HEK293T (cell line): Measurements from ENCODE around the gene SNAP91.

Source experiments
- CTCF ChIA-PET: fragments of 350-600 bp; formaldehyde crosslinking; extraction: SDS; loops from one replicate; lab custom pipeline; 2021; ENCODE audit warnings: antibody characterized with exemption, inconsistent platforms; lab: Yijun Ruan, JAX
- POLR2A ChIA-PET: fragments of 350-600 bp; formaldehyde crosslinking; extraction: SDS; loops from one replicate; lab custom pipeline; 2020; ENCODE audit warnings: antibody characterized with exemption, inconsistent platforms; lab: Yijun Ruan, JAX
- DNase-seq: peaks from one replicate; pipeline ENCODE4 v3.0.0; 2012; ENCODE audit warnings: mixed read lengths; ENCODE audit errors: extremely low spot score
- ARNT ChIP-seq: fragments of 450-650 bp; IDR thresholded peaks from 2 replicates; pipeline ENCODE4 v1.6.1; 2017; ENCODE audit warnings: mild to moderate bottlenecking
- BHLHE40 ChIP-seq: fragments of 450-650 bp; IDR thresholded peaks from 2 replicates; pipeline ENCODE4 v1.6.1; 2016; ENCODE audit warnings: mild to moderate bottlenecking, moderate library complexity, borderline replicate concordance
- CTBP1 ChIP-seq: fragments of 450-650 bp; IDR thresholded peaks from 2 replicates; pipeline ENCODE4 v1.6.1; 2016; ENCODE audit warnings: borderline replicate concordance
- ELF4 ChIP-seq: fragments of 450-650 bp; IDR thresholded peaks from 2 replicates; pipeline ENCODE4 v1.6.1; 2017; ENCODE audit warnings: antibody characterized with exemption
- FOXA1 ChIP-seq: fragments of 450-650 bp; IDR thresholded peaks from 2 replicates; pipeline ENCODE4 v1.6.1; 2016; ENCODE audit warnings: mild to moderate bottlenecking
- FOXK2 ChIP-seq: fragments of 450-650 bp; IDR thresholded peaks from 2 replicates; pipeline ENCODE4 v1.6.1; 2016; ENCODE audit warnings: mild to moderate bottlenecking
- FOXM1 ChIP-seq: fragments of 450-650 bp; IDR thresholded peaks from 2 replicates; pipeline ENCODE4 v1.6.1; 2017; ENCODE audit warnings: mild to moderate bottlenecking, borderline replicate concordance
- HDGF ChIP-seq: fragments of 450-650 bp; IDR thresholded peaks from 2 replicates; pipeline ENCODE4 v1.6.1; 2017; ENCODE audit warnings: antibody characterized with exemption, borderline replicate concordance
- L3MBTL2 ChIP-seq: fragments of 450-650 bp; conservative IDR thresholded peaks from 2 replicates; pipeline ENCODE4 v1.6.1; 2016; ENCODE audit warnings: mild to moderate bottlenecking
- LEF1 ChIP-seq: fragments of 450-650 bp; IDR thresholded peaks from 2 replicates; pipeline ENCODE4 v1.6.1; 2017; ENCODE audit warnings: mild to moderate bottlenecking, borderline replicate concordance
- NFRKB ChIP-seq: fragments of 450-650 bp; IDR thresholded peaks from 2 replicates; pipeline ENCODE4 v1.6.1; 2016; ENCODE audit warnings: mild to moderate bottlenecking, moderate library complexity
- SP1 ChIP-seq: fragments of 450-650 bp; IDR thresholded peaks from 2 replicates; pipeline ENCODE4 v1.6.1; 2017
- SUZ12 ChIP-seq: fragments of 450-650 bp; IDR thresholded peaks from 2 replicates; pipeline ENCODE4 v1.6.1; 2016; ENCODE audit warnings: mild to moderate bottlenecking
- TARDBP ChIP-seq: fragments of 450-650 bp; IDR thresholded peaks from 2 replicates; pipeline ENCODE4 v1.6.1; 2016
- ZNF384 ChIP-seq: fragments of 450-650 bp; IDR thresholded peaks from 2 replicates; pipeline ENCODE4 v1.6.1; 2016
- TF ChIP-seq, protein P1 (sequence below): fragments of 450-650 bp; IDR thresholded peaks from 2 replicates; pipeline ENCODE4 v1.6.1; 2016

Gene SNAP91

DNA sequence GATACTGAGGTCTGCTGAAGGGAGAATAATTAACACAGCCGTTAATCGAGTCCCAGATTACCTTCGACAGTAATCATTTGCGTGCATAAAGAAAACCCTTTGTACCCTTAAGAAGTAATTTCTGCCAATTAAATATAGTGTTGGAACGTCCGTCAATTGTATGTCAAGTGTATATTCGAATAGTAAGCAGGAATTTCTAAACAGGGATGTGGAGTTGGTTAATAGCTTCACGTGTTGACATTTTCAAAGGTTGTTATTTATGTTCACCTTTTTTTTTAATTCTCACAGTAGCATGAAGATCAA is 798 bp upstream of the SNAP91 start:
- no peak for TF ChIP-seq CTBP1
- TF ChIP-seq L3MBTL2: no peak
- no peak for DNase-seq
- ChIA-PET POLR2A (interaction anchor here (1.0 kb wide), 1 partner anchor 14 kb away, joined by 4 read pairs; no protein-coding TSS in a partner anchor), CTCF (interaction anchor here (1.3 kb wide), 1 partner anchor 94 kb away, joined by 4 read pairs; no protein-coding TSS in a partner anchor)

DNA sequence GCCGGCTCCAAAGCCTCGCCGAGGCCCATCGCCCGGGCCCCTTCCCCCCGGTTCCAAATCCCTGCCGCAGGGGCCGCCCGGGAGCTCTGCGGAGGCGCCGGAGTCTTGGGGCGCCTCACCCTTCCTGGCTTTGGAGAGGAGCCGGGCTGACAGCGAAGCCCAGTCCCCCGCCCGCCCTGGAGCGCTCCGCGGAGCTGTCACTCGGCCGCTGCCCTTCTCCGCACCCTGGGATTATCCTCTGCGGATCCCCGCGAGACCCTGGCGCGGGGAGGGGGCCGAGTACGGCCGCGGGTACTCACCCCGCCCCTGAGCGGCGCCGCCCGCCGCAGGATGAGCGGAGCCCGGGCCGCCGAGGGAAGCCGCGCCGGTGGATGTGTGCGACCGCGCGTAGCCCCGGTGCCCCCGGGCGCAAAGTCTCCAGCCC is 343 bp downstream of the SNAP91 start:
- CTCF ChIA-PET: interaction anchor here (0.6 to 1.3 kb wide), 3 partner anchors 15 to 93 kb away, joined by 3 to 4 read pairs (median 3); no protein-coding TSS in a partner anchor

DNA sequence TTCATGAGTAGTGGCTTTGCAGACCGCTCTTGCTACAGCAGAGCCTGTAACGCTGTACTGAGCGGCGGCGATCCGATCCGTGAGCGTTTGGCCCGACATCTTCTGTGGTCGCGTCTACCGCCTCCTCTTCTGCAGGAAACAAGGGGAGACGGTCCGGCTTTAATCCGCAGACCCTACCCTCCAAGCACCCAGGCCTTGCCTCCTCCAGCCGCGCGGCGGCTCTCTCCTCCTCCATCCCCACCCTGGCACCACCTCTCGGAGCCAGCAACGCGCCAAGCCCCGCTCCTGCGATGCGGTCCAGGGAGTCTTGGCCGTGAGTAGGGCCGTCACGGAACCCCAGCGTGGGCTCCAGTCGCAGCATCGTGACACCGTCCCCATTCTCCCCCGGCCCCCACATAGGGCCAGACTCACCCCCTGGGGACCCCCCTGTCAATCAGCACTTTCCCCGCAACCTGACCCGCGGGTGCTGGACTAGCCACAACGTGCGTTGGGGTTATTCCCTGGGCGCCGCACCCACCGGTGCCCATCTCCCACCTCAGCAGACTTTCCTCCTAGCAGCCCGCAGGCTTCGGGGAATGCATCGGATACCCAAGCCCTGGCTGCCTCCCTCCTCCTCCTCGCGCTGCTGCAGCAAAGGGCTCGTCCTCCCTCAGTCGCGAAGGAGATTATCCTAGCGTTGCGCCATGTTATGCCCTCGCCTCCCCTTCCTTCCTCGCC is 914 bp downstream of the SNAP91 start:
- POLR2A ChIA-PET: interaction anchor here (1.4 to 1.5 kb wide), 2 partner anchors 12 to 93 kb away, joined by 5 to 6 read pairs; no protein-coding TSS in a partner anchor
- DNase-seq: peak; percentile 33
- CTCF ChIA-PET: interaction anchor here (0.6 to 1.3 kb wide), 2 partner anchors 42 to 93 kb away, joined by 3 to 4 read pairs; no protein-coding TSS in a partner anchor
- no peak for TF ChIP-seq ZNF384
- no peak for TF ChIP-seq ARNT
- no peak for TF ChIP-seq LEF1
- no peak for TF ChIP-seq FOXM1
- no peak for TF ChIP-seq NFRKB
- no peak for TF ChIP-seq ELF4
- TF ChIP-seq FOXA1: no peak
- TF ChIP-seq BHLHE40: no peak
- TF ChIP-seq FOXK2: no peak
- no peak for TF ChIP-seq SP1
- TF ChIP-seq, protein P1, sequence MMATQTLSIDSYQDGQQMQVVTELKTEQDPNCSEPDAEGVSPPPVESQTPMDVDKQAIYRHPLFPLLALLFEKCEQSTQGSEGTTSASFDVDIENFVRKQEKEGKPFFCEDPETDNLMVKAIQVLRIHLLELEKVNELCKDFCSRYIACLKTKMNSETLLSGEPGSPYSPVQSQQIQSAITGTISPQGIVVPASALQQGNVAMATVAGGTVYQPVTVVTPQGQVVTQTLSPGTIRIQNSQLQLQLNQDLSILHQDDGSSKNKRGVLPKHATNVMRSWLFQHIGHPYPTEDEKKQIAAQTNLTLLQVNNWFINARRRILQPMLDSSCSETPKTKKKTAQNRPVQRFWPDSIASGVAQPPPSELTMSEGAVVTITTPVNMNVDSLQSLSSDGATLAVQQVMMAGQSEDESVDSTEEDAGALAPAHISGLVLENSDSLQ: no peak
- TF ChIP-seq L3MBTL2: no peak; the same call in 1 of the 2 replicates
- TF ChIP-seq CTBP1: no peak
- no peak for TF ChIP-seq SUZ12
- TF ChIP-seq TARDBP: no peak

More for the DNA sequence above, 343 bp downstream of the SNAP91 start:
- TF ChIP-seq ELF4: no peak
- TF ChIP-seq TARDBP: no peak
- TF ChIP-seq BHLHE40: no peak
- TF ChIP-seq, protein P1: no peak
- no peak for TF ChIP-seq NFRKB
- TF ChIP-seq FOXA1: no peak
- TF ChIP-seq LEF1: no peak
- TF ChIP-seq FOXM1: no peak
- no peak for TF ChIP-seq FOXK2
- TF ChIP-seq HDGF: no peak
- TF ChIP-seq SP1: no peak
- no peak for TF ChIP-seq ARNT
- no peak for TF ChIP-seq SUZ12
- TF ChIP-seq L3MBTL2: no peak
- TF ChIP-seq ZNF384: no peak
- TF ChIP-seq CTBP1: no peak
- POLR2A ChIA-PET: interaction anchor here (1.0 to 1.5 kb wide), 3 partner anchors 12 to 144 kb away, joined by 5 to 6 read pairs (median 5); partner anchors contain the start of gene RIPPLY2
- DNase-seq: peak; percentile 43

DNA sequence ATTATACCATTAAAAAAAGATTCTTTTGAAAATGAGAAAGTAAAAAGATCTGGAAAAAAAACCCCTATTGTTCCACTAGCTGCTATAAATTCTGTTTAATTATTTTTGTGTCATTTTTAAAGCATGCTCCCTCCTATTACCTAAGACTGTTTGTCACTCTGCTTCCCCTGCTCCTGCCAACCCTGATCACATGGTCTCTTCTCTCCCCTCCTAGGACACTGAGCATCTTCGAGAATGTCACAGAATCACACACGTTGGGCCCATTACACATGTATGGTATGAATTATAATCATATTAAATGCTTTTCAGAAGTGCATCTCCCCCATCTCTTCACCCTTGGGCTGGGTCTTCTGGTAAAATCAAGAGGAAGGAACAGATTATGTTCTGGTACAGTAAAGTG is 6.2 kb downstream of the SNAP91 start:
- ChIA-PET CTCF (interaction anchor here (0.9 kb wide), 1 partner anchor 13 kb away, joined by 3 read pairs; no protein-coding TSS in a partner anchor), POLR2A (no interaction called here)
- no peak for DNase-seq
- TF ChIP-seq, protein P1: no peak
- no peak for TF ChIP-seq NFRKB

DNA sequence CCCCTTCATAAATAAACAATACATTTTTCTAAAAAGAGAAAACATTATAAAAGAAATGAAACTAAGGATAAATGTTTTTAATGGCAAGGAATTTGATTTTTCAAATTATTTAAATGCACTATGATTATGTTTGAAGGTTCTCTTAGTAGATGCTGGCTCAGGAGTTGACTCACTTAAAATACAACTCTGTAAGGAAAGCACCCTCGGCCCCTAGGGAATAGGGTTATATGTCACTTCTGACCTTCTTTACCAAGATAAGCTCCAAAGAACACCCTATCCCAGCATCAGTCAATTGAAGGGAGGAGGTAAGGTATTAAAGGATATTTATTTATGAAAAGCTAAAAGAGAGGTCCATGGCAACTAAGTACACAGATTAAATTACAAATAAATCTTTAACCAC is 6.8 kb downstream of the SNAP91 start:
- ChIA-PET CTCF (interaction anchor here (0.9 kb wide), 1 partner anchor 12 kb away, joined by 3 read pairs; no protein-coding TSS in a partner anchor), POLR2A (no interaction called here)
- TF ChIP-seq HDGF: no peak
- TF ChIP-seq LEF1: no peak
- DNase-seq: no peak

DNA sequence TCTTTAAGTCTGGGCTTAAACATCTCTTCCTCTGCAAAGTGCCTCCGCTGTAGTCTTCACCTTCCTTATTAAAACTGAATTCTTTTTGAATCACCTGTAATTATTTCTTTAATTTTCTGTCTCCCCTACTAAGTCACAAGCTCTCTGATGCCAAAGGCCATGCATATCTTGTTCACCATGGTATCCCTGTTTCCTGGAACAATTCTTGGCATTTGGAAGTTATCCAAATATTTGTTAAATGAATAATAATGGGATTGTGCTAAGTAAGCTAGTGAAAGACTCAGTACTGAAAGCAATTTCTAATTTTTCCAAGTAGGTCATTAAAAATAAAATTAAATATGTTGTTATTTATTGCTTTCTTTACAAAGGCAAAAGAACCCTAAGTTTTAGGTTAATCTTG is 12.2 kb downstream of the SNAP91 start:
- no peak for DNase-seq
- CTCF ChIA-PET: interaction anchor here (0.7 kb wide), 1 partner anchor 47 kb away, joined by 3 read pairs; no protein-coding TSS in a partner anchor
- no peak for TF ChIP-seq L3MBTL2
- POLR2A ChIA-PET: no interaction called here

DNA sequence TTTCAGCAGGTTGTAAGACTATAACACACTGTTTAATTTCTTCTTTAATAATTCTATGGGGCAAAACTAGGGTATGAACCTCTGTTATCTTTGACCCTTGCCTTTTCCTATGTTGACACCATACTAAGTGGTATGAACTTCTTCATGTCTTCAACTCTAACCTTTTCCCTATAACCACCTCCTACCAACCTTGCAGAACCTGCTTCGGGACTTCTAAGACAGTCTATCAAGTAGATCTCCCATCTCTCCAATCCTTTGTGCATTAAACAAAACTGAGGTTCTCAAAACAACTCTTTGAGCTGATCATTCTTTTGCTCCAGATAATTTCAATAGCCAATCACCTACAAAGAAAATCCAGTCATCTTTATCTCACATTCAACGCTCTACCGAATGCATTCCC is 23.4 kb downstream of the SNAP91 start:
- ChIA-PET CTCF (no interaction called here), POLR2A (no interaction called here)
- no peak for TF ChIP-seq LEF1
- TF ChIP-seq CTBP1: no peak
- TF ChIP-seq SUZ12: no peak
- no peak for DNase-seq
